Inferior parietal cortex (tissue), 1 donor: Measurements from ENCODE around the gene DOCK9.
"Not testable (repeated sequence)": the region's sequence is repeated elsewhere in the genome, so short reads cannot be mapped to it uniquely, and the experiment has no call there.

ENCODE experiments used
- DNase-seq: peaks from one replicate; pipeline ENCODE4 v3.0.0-alpha.2; 2016; ENCODE audit errors: extremely low spot score

DOCK9 gene

GRCh38 chr13:98775386-98775785 is 202.5 kb downstream of the DOCK9 start:
- DNase-seq, result no peak

GRCh38 chr13:98774776-98775175 is 203.1 kb downstream of the DOCK9 start:
- no peak for DNase-seq

GRCh38 chr13:98773921-98774320 is 203.9 kb downstream of the DOCK9 start:
- no peak for DNase-seq

GRCh38 chr13:98772794-98773452 is 204.9 kb downstream of the DOCK9 start:
- DNase-seq, result no peak

GRCh38 chr13:98771838-98772611 is 205.8 kb downstream of the DOCK9 start:
- DNase-seq, result no peak

- DNase-seq, result no peak
Observed at GRCh38 chr13:98769736-98770135, 208.1 kb downstream of the DOCK9 start.

- DNase-seq, result no peak
Observed at GRCh38 chr13:98768522-98768921, 209.3 kb downstream of the DOCK9 start.

- DNase-seq, result no peak
Observed at GRCh38 chr13:98766697-98767096, 211.2 kb downstream of the DOCK9 start.

- DNase-seq, result no peak
Observed at GRCh38 chr13:98765996-98766519, 211.8 kb downstream of the DOCK9 start.

- no peak for DNase-seq
Observed at GRCh38 chr13:98761986-98762616, 215.8 kb downstream of the DOCK9 start.

- DNase-seq, result no peak
Observed at GRCh38 chr13:98761126-98761985, 216.5 kb downstream of the DOCK9 start.

- DNase-seq, result no peak
Observed at GRCh38 chr13:98755729-98756128, 222.1 kb downstream of the DOCK9 start.

- DNase-seq, result no peak
Observed at GRCh38 chr13:98755116-98755515, 222.7 kb downstream of the DOCK9 start.

GRCh38 chr13:98754468-98754867 is 223.4 kb downstream of the DOCK9 start:
- not testable (repeated sequence) for DNase-seq

GRCh38 chr13:98752467-98753290 is 225.2 kb downstream of the DOCK9 start, which contains the start of gene SLC15A1:
TSS of gene SLC15A1 (minus strand) at chr13:98752672. CDS start at chr13:98752598, 74 bp downstream.
- no peak for DNase-seq

- no peak for DNase-seq
Observed at GRCh38 chr13:98751861-98752466, 225.9 kb downstream of the DOCK9 start.

GRCh38 chr13:98751367-98751782 is 226.5 kb downstream of the DOCK9 start:
- DNase-seq, result no peak

GRCh38 chr13:98749501-98749900 is 228.4 kb downstream of the DOCK9 start:
- DNase-seq, result no peak

- no peak for DNase-seq
Observed at GRCh38 chr13:98746968-98747367, 230.9 kb downstream of the DOCK9 start.
